ENCODE measurements around the gene RASSF3. TPM values are rescaled to one million over a fixed set of nuclear protein-coding genes. Genes with fewer than 3 reads are reported as not detected.

Gene RASSF3
- total RNA-seq, 4 donors from 2014 or later = 5.2 to 11.5 (median 7.0) TPM

GRCh38 chr12:64706306-64706705 lies 96.0 kb downstream of the RASSF3 start:
- Histone ChIP-seq H3K27me3 (no peaks in the 10 kb centered on the region), H3K9me3 (no peaks in the 10 kb centered on the region), H3K4me3 (no peak overlapping the region), H3K27ac (no peak overlapping the region), H3K36me3 (no peaks in the 10 kb centered on the region), H3K4me1 (peaks cover 0 to 10% of the 10 kb centered on the region in 2 donors)
- DNase-seq (no peak), ATAC-seq (no peak)
- TF ChIP-seq POLR2A (IDR thresholded peaks at IDR 0.05) = no peak
- no peak for TF ChIP-seq CTCF (IDR thresholded peaks at IDR 0.05 in 4 of 5, conservative IDR thresholded peaks at IDR 0.05 in 1 of 5)
- in situ Hi-C loops (cut with MboI; ENCODE audit: low sequenced_read_pairs in 4 of 4) = loop anchor here in 2 of 4 donors (10.0 kb wide), 2 partner anchors 152 to 162 kb away; no protein-coding TSS in a partner anchor
- intact Hi-C loops (cut with DNase I; ENCODE audit: low total_unique reads) = no loop called here

DNA sequence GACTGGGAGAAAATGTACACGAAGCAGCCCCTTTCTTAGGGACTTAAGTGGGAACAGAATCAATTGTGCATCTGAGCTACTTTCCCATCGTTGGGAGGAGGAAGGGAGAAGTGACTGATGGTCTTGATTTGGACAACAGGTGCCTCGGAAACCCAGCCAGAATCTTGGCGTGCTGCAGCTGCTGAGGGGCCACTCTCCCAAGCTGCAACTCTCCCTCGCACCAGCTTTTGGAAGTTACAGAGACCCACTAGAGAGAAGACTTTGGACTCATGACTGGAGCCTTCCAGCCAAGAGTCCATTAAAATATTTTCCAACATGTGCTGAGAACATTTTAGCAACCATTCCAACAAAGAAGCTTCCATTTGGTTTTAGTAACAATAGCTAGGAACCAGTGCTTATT lies 96.6 kb downstream of the RASSF3 start:
- in situ Hi-C loops (cut with MboI; ENCODE audit: low sequenced_read_pairs in 4 of 4) (loop anchor here in 2 of 4 donors (10.0 kb wide), 2 partner anchors 152 to 162 kb away; no protein-coding TSS in a partner anchor), intact Hi-C loops (cut with DNase I; ENCODE audit: low total_unique reads) (no loop called here)
- Histone ChIP-seq H3K9me3 (no peaks in the 10 kb centered on the region), H3K36me3 (no peaks in the 10 kb centered on the region), H3K27ac (no peak overlapping the region), H3K4me3 (no peak overlapping the region), H3K27me3 (no peaks in the 10 kb centered on the region), H3K4me1 (peaks cover 0 to 10% of the 10 kb centered on the region in 2 donors)
- DNase-seq (no peak), ATAC-seq (no peak)
- TF ChIP-seq CTCF (IDR thresholded peaks at IDR 0.05 in 4 of 5, conservative IDR thresholded peaks at IDR 0.05 in 1 of 5) (no peak), POLR2A (IDR thresholded peaks at IDR 0.05) (no peak)

DNA sequence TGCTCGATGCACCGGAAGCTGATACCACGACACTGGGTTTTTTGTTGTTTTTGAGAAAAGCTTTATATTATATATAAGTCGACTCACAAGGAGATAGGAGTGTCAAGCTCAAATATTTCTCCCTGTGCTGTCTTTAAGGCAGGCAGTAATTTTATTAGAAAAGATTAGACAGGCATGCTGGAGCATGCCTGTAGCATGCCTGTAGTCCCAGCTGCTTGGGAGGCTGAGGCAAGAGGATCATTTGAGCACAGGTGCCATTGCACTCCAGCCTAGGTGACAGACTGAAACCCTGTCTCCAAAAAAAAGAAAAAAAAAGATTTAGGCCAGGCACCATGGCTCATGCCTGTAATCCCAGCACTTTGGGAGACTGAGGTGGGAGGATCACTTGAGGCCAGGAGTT lies 97.1 kb downstream of the RASSF3 start:
- TF ChIP-seq POLR2A (IDR thresholded peaks at IDR 0.05) (no peak), CTCF (IDR thresholded peaks at IDR 0.05 in 4 of 5, conservative IDR thresholded peaks at IDR 0.05 in 1 of 5) (no peak)
- no peaks in the 10 kb centered on the region for H3K9me3 ChIP-seq
- intact Hi-C loops (cut with DNase I; ENCODE audit: low total_unique reads) (no loop called here), in situ Hi-C loops (cut with MboI; ENCODE audit: low sequenced_read_pairs in 4 of 4) (loop anchor here in 2 of 4 donors (10.0 kb wide), 2 partner anchors 153 to 163 kb away; no protein-coding TSS in a partner anchor)
- peaks cover 0 to 10% of the 10 kb centered on the region in 2 donors for H3K4me1 ChIP-seq
- H3K27me3 ChIP-seq = no peaks in the 10 kb centered on the region
- no peak for ATAC-seq
- H3K4me3 ChIP-seq = no peak overlapping the region
- H3K36me3 ChIP-seq = no peaks in the 10 kb centered on the region
- H3K27ac ChIP-seq = no peak overlapping the region
- DNase-seq = no peak

DNA sequence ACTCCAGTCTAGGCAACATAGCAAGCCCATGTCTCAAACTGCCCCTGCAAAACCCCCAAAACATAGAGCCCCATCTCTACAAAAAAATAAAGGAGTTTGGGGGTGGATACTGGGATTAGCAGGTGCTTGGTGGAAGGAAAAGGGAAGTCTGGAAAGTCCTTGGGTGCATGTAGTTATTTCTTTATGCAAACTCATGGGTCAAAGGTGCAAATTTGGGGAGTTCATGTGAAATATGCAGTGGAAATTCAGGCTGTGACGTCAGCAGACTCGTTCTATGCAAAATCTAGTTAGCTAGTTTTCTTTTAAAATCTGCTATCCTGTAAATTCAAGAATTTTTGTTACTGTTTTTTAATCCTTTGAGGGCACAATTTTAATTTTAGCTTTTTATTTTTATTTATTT lies 97.6 kb downstream of the RASSF3 start:
- no peaks in the 10 kb centered on the region for H3K27me3 ChIP-seq
- in situ Hi-C loops (cut with MboI; ENCODE audit: low sequenced_read_pairs in 4 of 4) (loop anchor here in 2 of 4 donors (10.0 kb wide), 2 partner anchors 153 to 163 kb away; no protein-coding TSS in a partner anchor), intact Hi-C loops (cut with DNase I; ENCODE audit: low total_unique reads) (no loop called here)
- no peak overlapping the region for H3K4me3 ChIP-seq
- ATAC-seq (no peak), DNase-seq (no peak)
- no peak overlapping the region for H3K27ac ChIP-seq
- H3K9me3 ChIP-seq = no peaks in the 10 kb centered on the region
- peaks cover 0 to under 1% of the 10 kb centered on the region in 2 donors for H3K36me3 ChIP-seq
- no peak for TF ChIP-seq POLR2A (IDR thresholded peaks at IDR 0.05)
- TF ChIP-seq CTCF (IDR thresholded peaks at IDR 0.05 in 4 of 5, conservative IDR thresholded peaks at IDR 0.05 in 1 of 5) = no peak
- H3K4me1 ChIP-seq = peaks cover 0 to 10% of the 10 kb centered on the region in 2 donors

GRCh38 chr12:64709429-64709828 lies 99.1 kb downstream of the RASSF3 start:
- no peak for TF ChIP-seq CTCF (IDR thresholded peaks at IDR 0.05 in 4 of 5, conservative IDR thresholded peaks at IDR 0.05 in 1 of 5)
- no peak for TF ChIP-seq POLR2A (IDR thresholded peaks at IDR 0.05)
- Histone ChIP-seq H3K27ac (no peak overlapping the region), H3K36me3 (peaks cover 0 to 10% of the 10 kb centered on the region in 2 donors), H3K4me3 (no peak overlapping the region), H3K9me3 (no peaks in the 10 kb centered on the region), H3K27me3 (no peaks in the 10 kb centered on the region), H3K4me1 (peaks cover 0 to 10% of the 10 kb centered on the region in 2 donors)
- ATAC-seq (no peak), DNase-seq (no peak)
- in situ Hi-C loops (cut with MboI; ENCODE audit: low sequenced_read_pairs in 4 of 4) (loop anchor here in 2 of 4 donors (10.0 kb wide), 2 partner anchors 155 to 165 kb away; no protein-coding TSS in a partner anchor), intact Hi-C loops (cut with DNase I; ENCODE audit: low total_unique reads) (no loop called here)
